Measurements from ENCODE around the gene USP5.

DNA sequence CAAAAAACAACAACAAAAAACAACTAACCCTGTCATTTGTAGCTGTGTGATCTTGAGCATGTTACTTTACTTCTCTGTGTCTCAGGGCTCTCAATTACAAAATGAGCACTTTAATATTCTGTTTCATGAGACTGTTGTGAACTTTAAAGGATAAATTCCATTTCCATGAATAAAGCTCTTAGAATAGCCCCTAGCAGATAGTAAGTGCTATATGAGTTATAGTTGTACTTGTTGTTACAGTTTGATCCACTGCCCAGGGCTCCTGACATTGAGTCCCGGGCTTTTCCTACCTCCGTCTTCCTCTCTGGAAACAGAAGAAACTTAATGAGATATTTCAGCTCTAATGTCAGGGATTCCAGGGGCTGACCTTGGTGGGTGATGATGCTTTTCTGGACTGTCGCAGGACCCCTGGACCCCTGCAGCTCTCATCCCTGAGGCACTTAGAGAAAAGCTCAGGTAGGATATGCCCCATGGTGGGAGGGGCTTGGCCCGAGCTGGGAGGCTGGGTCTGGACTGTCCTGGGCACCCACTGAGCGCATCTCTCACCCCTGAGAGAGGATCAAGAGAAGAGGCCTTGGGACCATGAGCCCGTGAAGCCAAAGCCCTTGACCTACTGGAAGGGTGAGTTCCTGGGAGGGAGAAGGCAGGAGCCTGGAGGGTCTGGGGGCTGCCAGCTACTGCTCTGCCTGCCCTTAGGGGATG is 18.6 kb upstream of the USP5 start:
- TF ChIP-seq POLR2A (IDR thresholded peaks at IDR 0.05), result no peak
- TF ChIP-seq, protein P1, sequence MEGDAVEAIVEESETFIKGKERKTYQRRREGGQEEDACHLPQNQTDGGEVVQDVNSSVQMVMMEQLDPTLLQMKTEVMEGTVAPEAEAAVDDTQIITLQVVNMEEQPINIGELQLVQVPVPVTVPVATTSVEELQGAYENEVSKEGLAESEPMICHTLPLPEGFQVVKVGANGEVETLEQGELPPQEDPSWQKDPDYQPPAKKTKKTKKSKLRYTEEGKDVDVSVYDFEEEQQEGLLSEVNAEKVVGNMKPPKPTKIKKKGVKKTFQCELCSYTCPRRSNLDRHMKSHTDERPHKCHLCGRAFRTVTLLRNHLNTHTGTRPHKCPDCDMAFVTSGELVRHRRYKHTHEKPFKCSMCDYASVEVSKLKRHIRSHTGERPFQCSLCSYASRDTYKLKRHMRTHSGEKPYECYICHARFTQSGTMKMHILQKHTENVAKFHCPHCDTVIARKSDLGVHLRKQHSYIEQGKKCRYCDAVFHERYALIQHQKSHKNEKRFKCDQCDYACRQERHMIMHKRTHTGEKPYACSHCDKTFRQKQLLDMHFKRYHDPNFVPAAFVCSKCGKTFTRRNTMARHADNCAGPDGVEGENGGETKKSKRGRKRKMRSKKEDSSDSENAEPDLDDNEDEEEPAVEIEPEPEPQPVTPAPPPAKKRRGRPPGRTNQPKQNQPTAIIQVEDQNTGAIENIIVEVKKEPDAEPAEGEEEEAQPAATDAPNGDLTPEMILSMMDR (IDR thresholded peaks at IDR 0.05), result no peak

All from Peyer's patch (tissue), 4 donors.